Activated CD8-positive, alpha-beta T cell treated with anti-CD3 and anti-CD28 coated beads for 36 hours (primary cell): ENCODE results near the gene HSPA12A. TPM values are rescaled to one million over a fixed set of nuclear protein-coding genes. Genes with fewer than 3 reads are reported as not detected.

Experiments
- ATAC-seq: fragments of 200-7000 bp; cut with Tn5 transposase; one replicate; pipeline ENCODE4 v1.10.0; 2021; ENCODE audit warnings: mild to moderate bottlenecking, moderate library complexity
- CTCF ChIA-PET: fragments of 350-600 bp; sonication (Branson Sonifier 250); formaldehyde crosslinking; loops from one replicate; lab custom pipeline; 2021; ENCODE audit warnings: antibody characterized with exemption; lab: Charles Lee
- POLR2A ChIA-PET: fragments of 350-600 bp; sonication (Branson Sonifier 250); formaldehyde crosslinking; loops from one replicate; lab custom pipeline; 2021; ENCODE audit warnings: antibody characterized with exemption; lab: Charles Lee
- DNase-seq: peaks from one replicate; pipeline ENCODE4 v3.0.0-alpha.2; 2020
- H3K27ac Mint-ChIP-seq: one replicate; pipeline ENCODE4 v1.8.0; 2021; ENCODE audit warnings: mild to moderate bottlenecking, mixed read lengths
- H3K27me3 Mint-ChIP-seq: one replicate; pipeline ENCODE4 v1.8.0; 2021; ENCODE audit warnings: mixed read lengths
- H3K36me3 Mint-ChIP-seq: one replicate; pipeline ENCODE4 v1.8.0; 2021; ENCODE audit warnings: low read depth, mixed read lengths
- H3K4me1 Mint-ChIP-seq: one replicate; pipeline ENCODE4 v1.8.0; 2021; ENCODE audit warnings: low read depth, mixed read lengths
- H3K4me3 Mint-ChIP-seq: one replicate; pipeline ENCODE4 v1.8.0; 2021; ENCODE audit warnings: mild to moderate bottlenecking, moderate library complexity, mixed read lengths
- H3K9me3 Mint-ChIP-seq: one replicate; pipeline ENCODE4 v1.8.0; 2021; ENCODE audit warnings: mixed read lengths
- intact Hi-C: fragments of 100-400 bp; cut with micrococcal nuclease; formaldehyde crosslinking; loops from one replicate; pipeline ENCODE4 v1.10.0; 2022
- total RNA-seq, 2 experiments: library from RNA; stranded (reverse); gene quantifications; one replicate each; pipeline ENCODE4 v1.2.3, GENCODE V29; 2021
- TF ChIP-seq, protein P1 (sequence below): fragments of 200-600 bp; IDR thresholded peaks from one replicate; pipeline ENCODE4 v1.8.0; 2022; ENCODE audit warnings: antibody characterized with exemption, mild to moderate bottlenecking

HSPA12A gene
- total RNA-seq, 2 experiments from 2014 or later, result 0.07 TPM; not detected in 1

DNA sequence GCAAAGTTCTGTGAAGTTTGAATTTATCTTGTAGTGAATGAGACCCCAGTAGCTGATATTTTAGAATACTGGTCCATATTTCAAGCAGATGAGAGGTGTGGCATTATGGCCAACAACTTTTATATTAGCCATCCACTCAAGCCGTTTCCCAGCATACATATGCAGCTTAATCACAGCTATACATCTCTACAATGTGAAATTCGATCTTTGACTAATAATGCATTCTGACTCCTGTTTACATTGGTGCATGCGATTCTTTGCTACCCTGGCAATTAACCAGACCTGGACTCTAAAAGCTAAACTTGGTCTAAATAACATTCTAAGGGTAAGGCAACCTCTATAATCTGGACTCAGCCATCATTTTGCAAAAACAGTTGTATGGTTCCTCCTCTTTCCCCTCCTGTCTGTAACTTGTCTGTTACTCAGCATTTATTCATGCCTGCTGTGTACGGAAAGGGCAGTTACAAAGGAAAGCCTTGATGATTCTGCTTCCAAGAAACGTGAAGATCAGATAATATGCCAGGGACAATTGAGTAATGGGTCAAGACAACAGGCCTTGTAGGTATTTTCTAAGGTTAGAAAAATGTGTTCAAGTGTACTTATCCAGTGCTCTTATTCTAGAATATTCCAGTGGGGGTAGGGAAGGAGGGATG lies 71.0 kb downstream of the HSPA12A start:
- POLR2A ChIA-PET, result no interaction called here
- Mint-ChIP-seq H3K9me3 (peaks cover 2% of the 10 kb centered on the region), H3K4me1 (no peaks in the 10 kb centered on the region), H3K36me3 (no peaks in the 10 kb centered on the region), H3K27ac (no peak overlapping the region), H3K27me3 (peaks cover 23% of the 10 kb centered on the region), H3K4me3 (no peak overlapping the region)
- no peak for ATAC-seq
- TF ChIP-seq, protein P1, sequence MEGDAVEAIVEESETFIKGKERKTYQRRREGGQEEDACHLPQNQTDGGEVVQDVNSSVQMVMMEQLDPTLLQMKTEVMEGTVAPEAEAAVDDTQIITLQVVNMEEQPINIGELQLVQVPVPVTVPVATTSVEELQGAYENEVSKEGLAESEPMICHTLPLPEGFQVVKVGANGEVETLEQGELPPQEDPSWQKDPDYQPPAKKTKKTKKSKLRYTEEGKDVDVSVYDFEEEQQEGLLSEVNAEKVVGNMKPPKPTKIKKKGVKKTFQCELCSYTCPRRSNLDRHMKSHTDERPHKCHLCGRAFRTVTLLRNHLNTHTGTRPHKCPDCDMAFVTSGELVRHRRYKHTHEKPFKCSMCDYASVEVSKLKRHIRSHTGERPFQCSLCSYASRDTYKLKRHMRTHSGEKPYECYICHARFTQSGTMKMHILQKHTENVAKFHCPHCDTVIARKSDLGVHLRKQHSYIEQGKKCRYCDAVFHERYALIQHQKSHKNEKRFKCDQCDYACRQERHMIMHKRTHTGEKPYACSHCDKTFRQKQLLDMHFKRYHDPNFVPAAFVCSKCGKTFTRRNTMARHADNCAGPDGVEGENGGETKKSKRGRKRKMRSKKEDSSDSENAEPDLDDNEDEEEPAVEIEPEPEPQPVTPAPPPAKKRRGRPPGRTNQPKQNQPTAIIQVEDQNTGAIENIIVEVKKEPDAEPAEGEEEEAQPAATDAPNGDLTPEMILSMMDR, result no peak
- intact Hi-C loops, result no loop called here
- CTCF ChIA-PET, result interaction anchor here (0.8 to 1.7 kb wide), 2 partner anchors 8 to 10 kb away, joined by 3 to 6 read pairs; no protein-coding TSS in a partner anchor
- no peak for DNase-seq

DNA sequence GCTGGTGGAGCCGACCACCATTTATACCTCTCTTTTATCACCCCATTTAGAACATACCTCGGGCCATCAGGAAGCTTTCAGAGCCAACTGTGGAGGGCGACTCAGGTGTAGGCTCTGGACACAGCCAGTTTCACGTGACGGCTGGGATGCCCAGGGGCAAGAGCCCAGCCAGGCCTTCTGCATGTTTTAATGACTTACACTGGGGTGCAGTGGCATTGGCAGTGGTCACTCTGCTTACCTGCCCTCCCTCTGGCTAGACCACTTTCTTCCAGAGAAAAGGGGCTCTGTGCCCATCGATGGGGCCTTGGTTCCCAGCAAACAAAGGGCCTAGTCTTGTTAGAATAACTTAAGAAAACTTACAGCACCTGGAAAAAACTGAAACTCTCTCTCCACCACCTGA lies 71.7 kb downstream of the HSPA12A start:
- TF ChIP-seq, protein P1, result no peak
- no peaks in the 10 kb centered on the region for H3K36me3 Mint-ChIP-seq
- peaks cover 23% of the 10 kb centered on the region for H3K27me3 Mint-ChIP-seq
- DNase-seq (no peak), ATAC-seq (no peak)
- peaks cover 2% of the 10 kb centered on the region for H3K9me3 Mint-ChIP-seq
- intact Hi-C loops, result no loop called here
- no peak overlapping the region for H3K27ac Mint-ChIP-seq
- no peak overlapping the region for H3K4me3 Mint-ChIP-seq
- POLR2A ChIA-PET, result no interaction called here
- H3K4me1 Mint-ChIP-seq, result no peaks in the 10 kb centered on the region
- CTCF ChIA-PET, result interaction anchor here (0.8 to 1.7 kb wide), 2 partner anchors 8 to 11 kb away, joined by 3 to 6 read pairs; no protein-coding TSS in a partner anchor

DNA sequence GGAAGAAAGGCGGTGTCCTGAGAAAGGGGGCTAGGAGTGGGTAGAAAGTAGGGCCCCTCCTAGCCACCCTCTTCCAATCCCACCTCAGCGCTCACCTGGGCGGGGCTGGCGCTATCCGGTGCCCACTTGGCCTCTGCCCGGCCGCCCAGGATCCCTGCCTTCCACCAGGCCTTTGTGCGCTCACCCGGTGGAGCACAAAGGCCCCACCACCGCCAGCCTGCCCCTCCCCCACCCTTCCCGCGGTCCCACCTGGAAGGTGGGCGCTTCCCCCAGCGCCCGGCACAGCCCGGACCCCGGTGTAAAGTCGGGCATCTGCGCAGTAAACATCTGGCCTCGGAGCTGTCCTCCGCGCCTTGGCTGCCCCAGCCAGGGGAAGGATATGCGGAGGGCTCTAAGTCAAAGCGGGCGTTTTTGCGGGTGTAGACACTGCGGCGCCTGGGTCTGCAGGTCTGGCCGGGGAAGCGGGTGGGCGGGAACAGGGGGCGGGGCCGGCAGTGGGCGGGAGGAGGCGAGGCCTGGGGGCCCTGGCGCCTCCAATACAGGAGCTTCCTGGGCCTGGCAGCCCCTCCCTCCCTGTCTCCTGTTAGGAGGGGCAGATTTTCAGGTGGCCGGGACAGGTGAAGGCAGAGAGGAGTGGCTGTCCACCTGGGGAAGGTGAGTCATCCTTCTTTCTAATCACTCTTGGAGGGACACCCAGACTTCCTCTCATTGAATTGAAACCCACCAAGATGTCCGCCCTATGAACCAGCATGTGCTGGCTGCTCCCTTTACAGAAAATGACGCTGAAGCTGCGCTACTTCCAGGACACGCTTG lies 72.3 kb downstream of the HSPA12A start:
- no peaks in the 10 kb centered on the region for H3K4me1 Mint-ChIP-seq
- POLR2A ChIA-PET, result no interaction called here
- H3K4me3 Mint-ChIP-seq, result no peak overlapping the region
- H3K9me3 Mint-ChIP-seq, result peaks cover 2% of the 10 kb centered on the region
- H3K27ac Mint-ChIP-seq, result no peak overlapping the region
- ATAC-seq (no peak), DNase-seq (no peak)
- CTCF ChIA-PET, result no interaction called here
- H3K27me3 Mint-ChIP-seq, result peaks cover 23% of the 10 kb centered on the region
- TF ChIP-seq, protein P1, result no peak
- no peaks in the 10 kb centered on the region for H3K36me3 Mint-ChIP-seq
- intact Hi-C loops, result no loop called here

DNA sequence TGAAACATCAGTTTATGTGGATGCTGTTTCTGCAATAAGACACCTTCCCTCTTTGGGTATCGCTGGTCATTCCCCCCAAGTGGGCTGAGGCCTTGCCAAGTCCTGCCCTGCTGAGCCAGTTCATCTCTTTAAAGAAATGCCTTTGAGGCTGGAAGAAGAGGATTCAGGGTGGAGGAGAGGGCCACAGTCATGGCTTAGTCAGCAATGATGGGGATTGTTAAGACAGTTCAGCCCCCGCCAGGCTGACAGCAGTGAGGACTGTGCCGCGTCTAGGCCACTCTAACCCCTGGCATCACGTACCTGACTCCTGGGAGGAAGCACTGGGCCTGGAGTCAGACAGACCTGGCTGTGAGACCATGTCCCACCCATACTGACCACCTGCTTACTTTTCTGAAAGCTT lies 73.3 kb downstream of the HSPA12A start:
- no peak overlapping the region for H3K4me3 Mint-ChIP-seq
- peaks cover 2% of the 10 kb centered on the region for H3K9me3 Mint-ChIP-seq
- POLR2A ChIA-PET, result no interaction called here
- no peak overlapping the region for H3K27ac Mint-ChIP-seq
- TF ChIP-seq, protein P1, result no peak
- DNase-seq (no peak), ATAC-seq (no peak)
- H3K27me3 Mint-ChIP-seq, result peaks cover 23% of the 10 kb centered on the region
- intact Hi-C loops, result no loop called here
- no peaks in the 10 kb centered on the region for H3K4me1 Mint-ChIP-seq
- CTCF ChIA-PET, result no interaction called here
- H3K36me3 Mint-ChIP-seq, result no peaks in the 10 kb centered on the region

DNA sequence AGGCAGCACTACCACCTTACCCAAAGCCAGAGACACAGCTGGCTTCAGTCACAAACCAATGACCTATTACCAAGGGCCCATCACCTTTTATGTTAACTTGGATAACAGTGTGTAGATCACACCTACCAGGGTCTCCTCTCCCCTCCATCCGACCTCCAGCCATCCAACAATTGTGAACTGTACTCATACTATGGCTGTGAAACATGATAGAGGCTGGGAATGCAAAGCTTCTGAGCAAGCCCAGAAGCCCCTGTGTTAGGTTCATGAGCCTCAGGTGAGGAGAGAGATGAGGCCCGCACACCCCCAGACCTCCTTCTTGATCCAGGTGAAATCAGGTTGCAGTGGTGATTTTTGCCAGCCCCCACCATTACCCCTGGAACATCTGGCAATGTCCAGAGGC lies 73.9 kb downstream of the HSPA12A start:
- CTCF ChIA-PET, result no interaction called here
- intact Hi-C loops, result no loop called here
- ATAC-seq (no peak), DNase-seq (no peak)
- Mint-ChIP-seq H3K4me1 (no peaks in the 10 kb centered on the region), H3K27ac (no peak overlapping the region), H3K9me3 (peaks cover 2% of the 10 kb centered on the region), H3K27me3 (peaks cover 23% of the 10 kb centered on the region), H3K4me3 (no peak overlapping the region), H3K36me3 (no peaks in the 10 kb centered on the region)
- POLR2A ChIA-PET, result no interaction called here
- TF ChIP-seq, protein P1, result no peak
